Kidney epithelial cell (primary cell): Measurements from ENCODE around the gene BTBD18. TPM values are rescaled to one million over a fixed set of nuclear protein-coding genes. Genes with fewer than 3 reads are reported as not detected.

Experiments
- DNase-seq: peaks from one replicate; pipeline ENCODE4 v3.0.0-alpha.2; 2010; ENCODE audit warnings: low read depth
- H3K27me3 ChIP-seq: 2 replicates; pipeline ENCODE4 v1.6.0; 2011; ENCODE audit warnings: low read length; ENCODE audit not compliant: control insufficient read depth, insufficient read depth
- H3K36me3 ChIP-seq: 2 replicates; pipeline ENCODE4 v1.5.1; 2011; ENCODE audit warnings: low read length; ENCODE audit not compliant: control insufficient read depth, insufficient read depth
- H3K4me3 ChIP-seq: 2 replicates; pipeline ENCODE4 v1.5.1; 2011; ENCODE audit warnings: low read depth, mild to moderate bottlenecking, control low read depth, low read length
- total RNA-seq: library from RNA; depleted of rRNA; stranded (reverse); fragments of >200 nt; gene quantifications from 2 replicates; pipeline ENCODE4 v1.2.3, GENCODE V29; 2015
- TF ChIP-seq, protein P1 (sequence below): IDR thresholded peaks from 2 replicates; pipeline ENCODE4 v1.5.1; 2011; ENCODE audit warnings: mild to moderate bottlenecking, moderate library complexity, low read length, control low read depth, inconsistent platforms; ENCODE audit not compliant: insufficient read depth, poor library complexity, severe bottlenecking

The BTBD18 gene
- total RNA-seq, 1 donor from 2014 or later = not detected

DNA sequence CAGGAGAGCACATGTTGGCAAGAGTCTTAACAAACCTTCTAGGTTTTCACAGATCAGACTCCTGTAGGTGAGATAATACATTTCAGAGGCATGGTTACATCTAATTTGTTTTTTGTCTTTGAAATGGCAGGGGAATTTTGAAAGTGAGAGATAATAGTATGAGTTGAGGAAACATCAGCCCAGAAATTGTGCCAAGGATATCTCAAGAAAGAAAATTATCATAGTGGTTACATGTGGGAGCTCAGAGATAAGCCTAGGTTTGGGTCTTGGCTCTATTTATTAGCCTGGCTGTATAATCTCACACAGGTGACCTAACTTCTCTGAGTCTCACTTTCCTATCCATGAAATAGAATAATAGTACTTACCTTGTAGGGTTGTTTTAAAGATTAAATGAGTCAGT is 443 bp downstream of the BTBD18 start:
- Histone ChIP-seq H3K36me3 (no peaks in the 10 kb centered on the region), H3K27me3 (no peaks in the 10 kb centered on the region), H3K4me3 (no peak overlapping the region)
- TF ChIP-seq, protein P1, sequence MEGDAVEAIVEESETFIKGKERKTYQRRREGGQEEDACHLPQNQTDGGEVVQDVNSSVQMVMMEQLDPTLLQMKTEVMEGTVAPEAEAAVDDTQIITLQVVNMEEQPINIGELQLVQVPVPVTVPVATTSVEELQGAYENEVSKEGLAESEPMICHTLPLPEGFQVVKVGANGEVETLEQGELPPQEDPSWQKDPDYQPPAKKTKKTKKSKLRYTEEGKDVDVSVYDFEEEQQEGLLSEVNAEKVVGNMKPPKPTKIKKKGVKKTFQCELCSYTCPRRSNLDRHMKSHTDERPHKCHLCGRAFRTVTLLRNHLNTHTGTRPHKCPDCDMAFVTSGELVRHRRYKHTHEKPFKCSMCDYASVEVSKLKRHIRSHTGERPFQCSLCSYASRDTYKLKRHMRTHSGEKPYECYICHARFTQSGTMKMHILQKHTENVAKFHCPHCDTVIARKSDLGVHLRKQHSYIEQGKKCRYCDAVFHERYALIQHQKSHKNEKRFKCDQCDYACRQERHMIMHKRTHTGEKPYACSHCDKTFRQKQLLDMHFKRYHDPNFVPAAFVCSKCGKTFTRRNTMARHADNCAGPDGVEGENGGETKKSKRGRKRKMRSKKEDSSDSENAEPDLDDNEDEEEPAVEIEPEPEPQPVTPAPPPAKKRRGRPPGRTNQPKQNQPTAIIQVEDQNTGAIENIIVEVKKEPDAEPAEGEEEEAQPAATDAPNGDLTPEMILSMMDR = no peak
- DNase-seq = no peak

- no peak for DNase-seq
- H3K27me3 ChIP-seq = no peaks in the 10 kb centered on the region
- H3K36me3 ChIP-seq = peaks cover 2% of the 10 kb centered on the region
- H3K4me3 ChIP-seq = no peak overlapping the region
- TF ChIP-seq, protein P1 = no peak
Observed at GRCh38 chr11:57746920-57747319, 4.7 kb downstream of the BTBD18 start.

GRCh38 chr11:57745206-57745605 is 6.4 kb downstream of the BTBD18 start:
- DNase-seq = no peak

GRCh38 chr11:57744357-57744756 is 7.3 kb downstream of the BTBD18 start:
- H3K27me3 ChIP-seq = no peaks in the 10 kb centered on the region
- no peak overlapping the region for H3K4me3 ChIP-seq
- TF ChIP-seq, protein P1 = no peak
- DNase-seq = no peak
- peaks cover 2% of the 10 kb centered on the region for H3K36me3 ChIP-seq

More at GRCh38 chr11:57745206-57745605, 6.4 kb downstream of the BTBD18 start:
- TF ChIP-seq, protein P1 = no peak
- H3K36me3 ChIP-seq = peaks cover 2% of the 10 kb centered on the region
- H3K27me3 ChIP-seq = no peaks in the 10 kb centered on the region
- no peak overlapping the region for H3K4me3 ChIP-seq

DNA sequence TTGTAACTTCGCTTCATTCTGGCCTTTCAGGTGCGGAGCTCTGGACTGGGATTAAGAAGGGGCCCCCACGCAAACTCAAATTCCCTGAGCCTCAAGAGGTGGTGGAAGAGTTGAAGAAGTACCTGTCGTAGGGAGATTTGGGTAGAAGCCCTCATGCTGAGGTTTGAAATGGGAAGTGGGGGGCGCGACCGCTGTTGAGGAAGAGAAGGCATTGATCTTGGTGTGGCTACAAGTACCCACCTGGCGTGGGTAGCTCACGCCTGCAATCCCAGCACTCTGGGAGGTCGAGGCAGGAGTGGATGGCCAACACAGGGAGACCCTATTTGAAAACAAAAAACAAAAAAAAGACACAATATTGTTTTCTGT is 9.5 kb downstream of the BTBD18 start:
- no peaks in the 10 kb centered on the region for H3K27me3 ChIP-seq
- TF ChIP-seq, protein P1 = no peak
- H3K4me3 ChIP-seq = peak overlapping the region; percentile 92
- no peak for DNase-seq
- H3K36me3 ChIP-seq = peaks cover 2% of the 10 kb centered on the region
